Neural progenitor cell (in vitro differentiated cells): ENCODE data around the gene PUS7L.

Experiments
- EZH2 ChIP-seq: fragments of 200-600 bp; sonication (generic); IDR thresholded peaks from 2 replicates; pipeline ENCODE4 v1.6.1; 2017; ENCODE audit warnings: antibody characterized with exemption, mild to moderate bottlenecking, moderate library complexity
- TF ChIP-seq, protein P1 (sequence below): fragments of 200-600 bp; sonication (generic); IDR thresholded peaks from 2 replicates; pipeline ENCODE4 v1.5.1; 2017; ENCODE audit warnings: antibody characterized with exemption, mild to moderate bottlenecking

DNA sequence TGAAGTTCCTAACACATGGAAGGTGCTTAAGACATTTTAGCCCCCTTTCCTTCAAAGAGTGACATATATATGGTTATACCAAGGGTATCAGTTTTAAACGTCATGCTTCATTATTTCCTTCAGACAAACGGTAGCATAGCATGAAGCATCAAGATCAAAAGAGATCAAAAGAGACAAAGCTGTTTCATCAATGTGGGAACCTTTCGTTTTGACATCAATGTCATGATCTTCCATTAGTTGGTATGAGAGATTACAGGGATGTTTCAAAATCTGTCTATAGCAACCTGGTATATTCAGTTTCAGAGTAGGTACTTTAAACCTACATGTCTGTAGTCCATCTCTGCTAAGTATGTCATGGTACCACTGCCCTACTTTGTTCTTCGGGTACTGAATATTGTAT is 28.3 kb downstream of the PUS7L start:
- TF ChIP-seq, protein P1, sequence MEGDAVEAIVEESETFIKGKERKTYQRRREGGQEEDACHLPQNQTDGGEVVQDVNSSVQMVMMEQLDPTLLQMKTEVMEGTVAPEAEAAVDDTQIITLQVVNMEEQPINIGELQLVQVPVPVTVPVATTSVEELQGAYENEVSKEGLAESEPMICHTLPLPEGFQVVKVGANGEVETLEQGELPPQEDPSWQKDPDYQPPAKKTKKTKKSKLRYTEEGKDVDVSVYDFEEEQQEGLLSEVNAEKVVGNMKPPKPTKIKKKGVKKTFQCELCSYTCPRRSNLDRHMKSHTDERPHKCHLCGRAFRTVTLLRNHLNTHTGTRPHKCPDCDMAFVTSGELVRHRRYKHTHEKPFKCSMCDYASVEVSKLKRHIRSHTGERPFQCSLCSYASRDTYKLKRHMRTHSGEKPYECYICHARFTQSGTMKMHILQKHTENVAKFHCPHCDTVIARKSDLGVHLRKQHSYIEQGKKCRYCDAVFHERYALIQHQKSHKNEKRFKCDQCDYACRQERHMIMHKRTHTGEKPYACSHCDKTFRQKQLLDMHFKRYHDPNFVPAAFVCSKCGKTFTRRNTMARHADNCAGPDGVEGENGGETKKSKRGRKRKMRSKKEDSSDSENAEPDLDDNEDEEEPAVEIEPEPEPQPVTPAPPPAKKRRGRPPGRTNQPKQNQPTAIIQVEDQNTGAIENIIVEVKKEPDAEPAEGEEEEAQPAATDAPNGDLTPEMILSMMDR: no peak
- no peak for TF ChIP-seq EZH2
